ENCODE results near the gene RBM25.

RBM25 gene

GRCh38 chr14:73102806-73103497, 44.6 kb downstream of the RBM25 start:
- FAIRE-seq = no peak

GRCh38 chr14:73105050-73105449, 46.7 kb downstream of the RBM25 start:
- DNase-seq (ENCODE audit: insufficient read length, low spot score) (no peak), FAIRE-seq (no peak)

More at GRCh38 chr14:73102806-73103497, 44.6 kb downstream of the RBM25 start:
- DNase-seq (ENCODE audit: insufficient read length, low spot score) = no peak

GRCh38 chr14:73105727-73106126, 47.4 kb downstream of the RBM25 start:
- FAIRE-seq = no peak

GRCh38 chr14:73116079-73116665, 57.8 kb downstream of the RBM25 start:
- no peak for DNase-seq (ENCODE audit: insufficient read length, low spot score)
- no peak for FAIRE-seq

More at GRCh38 chr14:73105727-73106126, 47.4 kb downstream of the RBM25 start:
- no peak for DNase-seq (ENCODE audit: insufficient read length, low spot score)

GRCh38 chr14:73124180-73124894, 66.0 kb downstream of the RBM25 start:
- FAIRE-seq = no peak

GRCh38 chr14:73125169-73125588, 66.8 kb downstream of the RBM25 start:
- DNase-seq (ENCODE audit: insufficient read length, low spot score) = no peak
- no peak for FAIRE-seq

More at GRCh38 chr14:73124180-73124894, 66.0 kb downstream of the RBM25 start:
- DNase-seq (ENCODE audit: insufficient read length, low spot score) = no peak

- FAIRE-seq (no peak), DNase-seq (ENCODE audit: insufficient read length, low spot score) (no peak)
Measured at GRCh38 chr14:73125746-73126145, 67.4 kb downstream of the RBM25 start.

GRCh38 chr14:73133795-73134194, 75.5 kb downstream of the RBM25 start:
- DNase-seq (ENCODE audit: insufficient read length, low spot score) = no peak
- no peak for FAIRE-seq

GRCh38 chr14:73136085-73136386, 77.7 kb downstream of the RBM25 start:
- FAIRE-seq (no peak), DNase-seq (ENCODE audit: insufficient read length, low spot score) (no peak)

GRCh38 chr14:73136387-73137225, 78.3 kb downstream of the RBM25 start, which contains the start of gene PSEN1:
TSS of gene PSEN1 (plus strand) at chr14:73136507. CDS start at chr14:73148020, 11,513 bp downstream.
- peak; percentile 93 for FAIRE-seq
- peak; percentile 92 for DNase-seq (ENCODE audit: insufficient read length, low spot score)

- peak; percentile 23 for FAIRE-seq
- no peak for DNase-seq (ENCODE audit: insufficient read length, low spot score)
Measured at GRCh38 chr14:73140811-73141323, 82.5 kb downstream of the RBM25 start.

GRCh38 chr14:73142216-73142615, 83.9 kb downstream of the RBM25 start:
- DNase-seq (ENCODE audit: insufficient read length, low spot score) (peak; percentile 33), FAIRE-seq (peak; percentile 71)

GRCh38 chr14:73143003-73143402, 84.7 kb downstream of the RBM25 start:
- FAIRE-seq (no peak), DNase-seq (ENCODE audit: insufficient read length, low spot score) (no peak)

- FAIRE-seq = no peak
- no peak for DNase-seq (ENCODE audit: insufficient read length, low spot score)
Measured at GRCh38 chr14:73143617-73144016, 85.3 kb downstream of the RBM25 start.

GRCh38 chr14:73145371-73145770, 87.0 kb downstream of the RBM25 start:
- no peak for DNase-seq (ENCODE audit: insufficient read length, low spot score)
- no peak for FAIRE-seq

- FAIRE-seq = no peak
- no peak for DNase-seq (ENCODE audit: insufficient read length, low spot score)
Measured at GRCh38 chr14:73146111-73146510, 87.8 kb downstream of the RBM25 start.

- DNase-seq (ENCODE audit: insufficient read length, low spot score) = no peak
- FAIRE-seq = no peak
Measured at GRCh38 chr14:73149753-73150152, 91.4 kb downstream of the RBM25 start.

- FAIRE-seq (no peak), DNase-seq (ENCODE audit: insufficient read length, low spot score) (no peak)
Measured at GRCh38 chr14:73153272-73153671, 94.9 kb downstream of the RBM25 start.

GRCh38 chr14:73162251-73162650, 103.9 kb downstream of the RBM25 start:
- no peak for DNase-seq (ENCODE audit: insufficient read length, low spot score)
- no peak for FAIRE-seq

GRCh38 chr14:73166399-73166798, 108.1 kb downstream of the RBM25 start:
- FAIRE-seq (no peak), DNase-seq (ENCODE audit: insufficient read length, low spot score) (no peak)

- FAIRE-seq = no peak
Measured at GRCh38 chr14:73167727-73168126, 109.4 kb downstream of the RBM25 start.

More at GRCh38 chr14:73167727-73168126, 109.4 kb downstream of the RBM25 start:
- DNase-seq (ENCODE audit: insufficient read length, low spot score) = no peak

Data from GM19239 (cell line).